RKO (cell line): Measurements from ENCODE around the gene ZBTB9.
"Not testable (repeated sequence)": the region's sequence is repeated elsewhere in the genome, so short reads cannot be mapped to it uniquely, and the experiment has no call there.

Experiments
- DNase-seq: peaks from one replicate; pipeline ENCODE4 v3.0.0-alpha.2; 2016; ENCODE audit warnings: low spot score

Gene ZBTB9

DNA sequence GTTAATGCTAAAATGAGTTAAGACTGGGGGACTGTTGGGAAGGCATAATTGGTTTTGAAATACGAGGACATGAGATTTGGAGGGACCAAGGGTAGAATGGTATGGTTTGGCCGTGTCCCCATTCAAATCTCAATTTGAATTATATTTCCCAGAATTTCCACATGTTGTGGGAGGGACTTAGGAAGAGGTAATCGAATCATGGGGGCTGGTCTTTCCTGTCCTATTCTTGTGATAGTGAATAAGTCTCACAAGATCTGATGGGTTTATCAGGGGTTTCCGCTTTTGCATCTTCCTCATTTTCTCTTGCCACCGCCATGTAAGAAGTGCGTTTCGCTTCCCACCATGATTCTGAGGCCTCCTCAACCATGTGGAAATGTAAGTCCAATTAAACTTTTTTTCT, 12.7 kb downstream of the ZBTB9 start:
- no peak for DNase-seq

DNA sequence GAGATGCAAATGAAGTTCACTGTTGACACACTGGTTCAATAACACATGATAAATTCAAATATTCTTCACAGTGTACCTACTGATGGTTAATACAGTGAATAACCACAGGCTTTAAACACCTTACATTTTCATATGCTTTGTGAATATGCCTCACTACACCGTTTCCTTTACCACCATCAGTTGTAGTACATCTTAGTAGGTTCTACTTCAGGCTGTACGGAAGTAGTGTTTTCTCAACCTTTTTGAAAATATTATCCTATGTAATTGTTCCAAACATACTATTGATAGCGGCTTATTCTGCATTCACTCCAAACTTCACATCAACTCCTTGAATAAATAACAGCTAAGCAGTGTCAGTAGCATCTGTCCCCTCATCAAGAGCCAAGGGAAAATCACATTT, 15.3 kb downstream of the ZBTB9 start:
- no peak for DNase-seq

DNA sequence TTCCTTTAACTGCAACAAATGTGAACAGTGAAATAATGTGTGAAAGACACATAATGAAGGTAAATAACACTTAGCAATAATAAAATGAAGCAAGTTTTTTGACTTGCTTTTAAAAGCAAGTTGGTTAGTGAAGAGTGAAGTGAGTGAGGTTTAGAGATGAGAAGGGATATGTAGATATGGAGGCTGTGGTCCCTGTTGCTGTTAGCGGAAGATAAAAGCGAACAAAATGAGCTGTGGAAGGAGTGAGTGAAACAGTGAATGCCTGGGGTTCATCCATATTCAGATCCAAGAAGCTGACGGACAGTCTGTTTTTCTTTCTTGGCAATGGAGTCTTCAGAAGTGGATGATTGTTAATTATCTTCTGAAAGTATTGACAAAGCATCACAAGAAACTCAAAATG, 23.5 kb downstream of the ZBTB9 start:
- DNase-seq, result no peak

DNA sequence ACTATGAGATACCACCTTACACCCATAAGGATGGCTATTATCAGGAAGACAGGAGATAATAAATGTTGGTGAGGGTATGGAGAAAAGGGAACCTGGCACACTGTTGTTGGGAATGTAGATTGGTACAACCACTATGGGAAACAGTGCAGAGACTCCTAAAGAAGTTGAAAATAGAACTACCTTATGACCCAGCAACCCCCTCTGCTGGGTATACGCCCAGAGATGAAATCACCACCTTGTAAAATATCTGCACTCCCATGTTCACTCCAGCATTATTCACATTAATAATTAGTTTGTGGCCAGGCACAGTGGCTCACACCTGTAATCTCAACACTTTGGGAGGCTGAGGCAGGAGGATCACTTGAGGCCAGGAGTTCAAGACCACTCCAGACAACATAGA, 26.8 kb downstream of the ZBTB9 start:
- peak; percentile 3 for DNase-seq

DNA sequence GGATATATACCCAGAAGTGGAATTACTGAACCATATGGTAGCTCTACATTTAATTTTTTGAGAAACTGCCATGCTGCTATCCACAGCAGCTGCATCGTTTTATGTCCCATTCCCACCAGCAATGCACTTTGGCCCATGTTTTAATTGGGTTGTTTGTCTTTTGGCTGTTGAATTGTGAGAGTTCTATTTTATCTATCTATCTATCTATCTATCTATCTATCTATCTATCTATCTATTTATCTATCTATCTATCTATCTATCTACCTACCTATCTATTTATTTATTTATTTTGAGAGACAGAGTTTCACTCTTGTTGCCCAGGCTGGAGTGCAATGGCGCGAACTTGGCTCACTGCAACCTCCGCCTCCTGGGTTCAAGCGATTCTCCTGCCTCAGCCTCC, 28.2 kb downstream of the ZBTB9 start:
- DNase-seq, result not testable (repeated sequence)

DNA sequence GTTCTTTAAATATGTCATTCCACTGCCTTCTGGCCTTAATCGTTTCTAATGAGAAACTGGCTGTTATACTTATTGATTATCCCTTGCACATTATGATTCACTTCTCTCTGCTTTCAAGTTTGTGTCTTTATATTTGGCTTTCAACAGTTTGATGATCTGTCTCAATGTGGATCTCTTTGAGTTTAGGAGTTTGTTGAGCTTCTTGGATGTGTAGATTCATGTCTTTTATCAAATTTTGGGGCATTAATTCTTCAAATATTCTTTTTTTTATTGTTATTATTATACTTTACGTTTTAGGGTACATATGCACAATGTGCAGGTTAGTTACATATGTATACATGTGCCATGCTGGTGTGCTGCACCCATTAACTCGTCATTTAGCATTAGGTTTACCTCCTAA, 29.3 kb downstream of the ZBTB9 start:
- DNase-seq, result no peak

DNA sequence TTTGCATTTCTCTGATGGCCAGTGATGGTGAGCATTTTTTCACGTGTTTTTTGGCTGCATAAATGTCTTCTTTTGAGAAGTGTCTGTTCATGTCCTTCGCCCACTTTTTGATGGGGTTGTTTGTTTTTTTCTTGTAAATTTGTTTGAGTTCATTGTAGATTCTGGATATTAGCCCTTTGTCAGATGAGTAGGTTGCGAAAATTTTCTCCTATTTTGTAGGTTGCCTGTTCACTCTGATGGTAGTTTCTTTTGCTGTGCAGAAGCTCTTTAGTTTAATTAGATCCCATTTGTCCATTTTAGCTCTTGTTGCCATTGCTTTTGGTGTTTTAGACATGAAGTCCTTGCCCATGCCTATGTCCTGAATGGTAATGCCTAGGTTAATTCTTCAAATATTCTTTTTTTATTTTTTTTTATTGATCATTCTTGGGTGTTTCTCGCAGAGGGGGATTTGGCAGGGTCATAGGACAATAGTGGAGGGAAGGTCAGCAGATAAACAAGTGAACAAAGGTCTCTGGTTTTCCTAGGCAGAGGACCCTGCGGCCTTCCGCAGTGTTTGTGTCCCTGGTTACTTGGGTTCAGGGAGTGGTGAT, 30.4 kb downstream of the ZBTB9 start:
- DNase-seq, result not testable (repeated sequence)

DNA sequence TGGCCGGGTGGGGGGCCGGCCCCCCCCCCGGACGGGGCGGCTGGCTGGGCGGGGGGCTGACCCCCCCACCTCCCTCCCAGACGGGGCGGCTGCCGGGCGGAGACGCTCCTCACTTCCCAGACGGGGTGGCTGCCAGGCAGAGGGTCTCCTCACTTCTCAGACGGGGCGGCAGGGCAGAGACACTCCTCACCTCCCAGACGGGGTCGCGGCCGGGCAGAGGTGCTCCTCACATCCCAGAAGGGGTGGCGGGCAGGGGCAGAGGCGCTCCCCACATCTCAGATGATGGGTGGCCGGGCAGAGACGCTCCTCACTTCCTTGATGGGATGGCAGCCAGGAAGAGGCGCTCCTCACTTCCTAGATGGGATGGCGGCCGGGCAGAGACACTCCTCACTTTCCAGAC, 31.3 kb downstream of the ZBTB9 start:
- not testable (repeated sequence) for DNase-seq

DNA sequence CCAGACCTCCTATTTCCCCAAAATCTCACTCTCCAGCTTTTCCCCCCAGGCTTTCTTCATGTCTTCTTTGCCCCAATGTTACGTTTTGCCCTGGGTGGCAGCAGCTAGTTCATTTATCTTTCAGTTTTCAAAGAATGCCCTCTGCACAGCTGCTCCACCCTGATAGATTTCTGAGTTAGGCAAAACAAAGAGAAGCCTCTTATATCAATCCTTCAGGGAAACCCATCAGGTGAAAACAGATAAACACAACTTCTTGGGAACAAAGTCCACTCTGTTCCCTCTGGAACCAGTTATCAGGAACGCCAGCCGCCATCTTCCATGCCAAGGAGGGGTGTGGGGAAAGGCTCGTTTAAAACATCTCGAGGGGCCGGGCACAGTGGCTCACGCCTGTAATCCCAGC, 34.0 kb downstream of the ZBTB9 start:
- DNase-seq, result no peak

DNA sequence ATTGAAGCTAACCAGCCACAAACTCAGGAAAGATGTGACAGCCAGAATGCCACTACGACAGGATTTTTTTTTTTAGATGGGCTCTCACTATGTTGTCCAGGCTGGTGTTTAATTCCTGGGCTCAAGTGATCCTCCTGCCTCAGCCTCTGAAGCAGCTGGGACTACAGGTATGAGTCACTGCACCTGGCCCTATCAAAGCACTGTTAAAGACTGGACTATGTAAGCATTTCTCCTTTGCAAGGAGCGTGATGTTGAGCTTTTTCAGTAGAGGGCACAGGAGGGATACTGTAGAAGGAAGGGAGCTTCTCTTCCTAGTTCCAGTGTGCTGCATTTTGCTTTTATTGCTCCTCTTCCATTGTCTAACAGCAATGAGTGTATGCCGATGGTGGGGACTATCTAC, 35.8 kb downstream of the ZBTB9 start:
- DNase-seq, result peak; percentile 52

DNA sequence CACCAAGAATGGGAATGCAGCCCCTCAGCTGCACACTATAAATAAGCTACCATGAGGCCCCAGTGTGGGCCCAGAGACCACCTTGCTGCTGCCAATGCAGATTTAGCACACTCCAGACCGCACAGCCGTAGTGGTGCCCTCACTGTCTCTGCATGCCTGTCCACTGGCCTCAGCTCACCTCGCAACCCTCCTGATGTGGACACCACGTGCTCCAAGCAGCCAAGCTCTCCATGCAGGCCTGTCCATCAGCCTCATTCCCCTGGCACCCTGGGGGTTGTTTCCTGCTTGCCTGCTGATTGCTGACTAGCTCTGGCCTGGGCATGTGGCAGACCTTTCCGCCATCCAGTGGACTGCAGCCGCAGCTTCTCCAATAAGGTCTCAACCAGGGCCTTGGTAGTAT, 36.2 kb downstream of the ZBTB9 start:
- DNase-seq, result no peak

DNA sequence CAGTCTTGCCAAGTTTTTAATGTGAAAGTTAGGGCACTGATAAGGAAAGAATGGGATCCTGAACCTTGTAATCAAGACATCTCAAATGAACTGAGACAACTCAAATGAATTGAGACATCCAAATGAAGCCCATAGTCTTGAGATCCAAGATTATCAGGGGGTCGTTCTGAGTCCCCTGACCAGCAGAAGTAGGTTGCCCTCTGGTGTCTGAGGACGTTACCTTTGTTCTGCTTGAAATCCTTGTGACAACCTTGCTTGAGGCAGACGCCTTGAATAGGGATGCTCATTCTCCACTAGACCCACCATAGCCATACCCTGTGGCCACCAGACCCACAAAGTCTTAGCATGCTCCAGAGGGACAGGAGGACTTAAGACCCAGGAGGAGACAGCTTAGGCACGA, 37.7 kb downstream of the ZBTB9 start:
- no peak for DNase-seq

DNA sequence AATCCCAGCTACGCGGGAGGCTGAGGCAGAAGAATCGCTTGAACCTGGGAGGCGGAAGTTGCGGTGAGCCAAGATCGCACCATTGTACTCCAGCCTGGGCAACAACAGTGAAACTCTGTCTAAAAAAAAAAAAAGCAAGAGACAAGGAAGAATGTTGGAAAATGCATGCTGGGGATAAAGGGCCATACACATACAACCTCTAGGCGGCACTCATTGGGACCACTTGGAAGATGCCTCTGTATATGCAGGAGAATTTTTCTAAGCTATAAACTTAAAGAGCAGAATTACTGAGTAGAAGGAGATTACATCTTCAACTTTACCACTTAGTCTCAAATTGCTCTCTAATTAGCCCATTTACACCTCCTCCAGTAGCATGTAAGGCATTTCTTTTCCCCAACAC, 42.8 kb downstream of the ZBTB9 start:
- DNase-seq, result no peak

DNA sequence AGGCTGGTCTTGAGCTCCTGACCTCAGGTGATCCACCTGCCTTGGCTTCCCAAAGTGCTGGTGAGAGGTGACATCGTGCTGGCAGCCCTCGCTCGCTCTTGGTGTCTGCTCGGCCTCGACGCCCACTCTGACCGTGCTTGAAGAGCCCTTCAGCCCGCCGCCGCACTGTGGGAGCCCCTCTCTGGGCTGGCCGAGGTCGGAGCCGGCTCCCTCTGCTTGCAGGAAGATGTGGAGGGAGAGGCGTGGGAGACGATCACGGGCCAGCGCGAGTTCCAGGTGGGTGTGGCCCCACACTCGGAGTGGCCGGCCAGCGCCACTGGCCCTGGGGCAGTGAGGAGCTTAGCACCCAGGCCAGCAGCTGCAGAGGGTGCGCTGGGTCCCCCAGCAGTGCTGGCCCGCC, 48.1 kb downstream of the ZBTB9 start:
- DNase-seq, result no peak

DNA sequence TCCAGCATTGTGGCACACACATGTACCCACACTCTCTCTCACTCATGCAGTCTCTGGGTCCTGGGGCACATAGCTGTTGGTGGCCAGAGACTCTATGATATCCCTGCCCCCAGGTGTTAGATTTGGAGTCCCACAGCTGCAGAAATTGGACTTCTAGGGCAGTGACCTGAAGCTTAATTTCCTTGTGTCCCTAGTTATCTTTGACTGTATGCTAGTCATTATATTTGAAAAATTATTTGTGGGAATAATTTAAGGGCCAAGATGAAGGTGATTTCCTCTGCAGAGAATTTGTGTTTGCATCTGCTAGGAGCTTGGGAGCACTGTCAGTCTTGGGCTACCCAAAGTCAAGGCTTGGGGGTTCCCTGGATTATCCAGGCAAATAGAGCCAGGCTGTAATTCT, 50.1 kb downstream of the ZBTB9 start:
- DNase-seq, result no peak

DNA sequence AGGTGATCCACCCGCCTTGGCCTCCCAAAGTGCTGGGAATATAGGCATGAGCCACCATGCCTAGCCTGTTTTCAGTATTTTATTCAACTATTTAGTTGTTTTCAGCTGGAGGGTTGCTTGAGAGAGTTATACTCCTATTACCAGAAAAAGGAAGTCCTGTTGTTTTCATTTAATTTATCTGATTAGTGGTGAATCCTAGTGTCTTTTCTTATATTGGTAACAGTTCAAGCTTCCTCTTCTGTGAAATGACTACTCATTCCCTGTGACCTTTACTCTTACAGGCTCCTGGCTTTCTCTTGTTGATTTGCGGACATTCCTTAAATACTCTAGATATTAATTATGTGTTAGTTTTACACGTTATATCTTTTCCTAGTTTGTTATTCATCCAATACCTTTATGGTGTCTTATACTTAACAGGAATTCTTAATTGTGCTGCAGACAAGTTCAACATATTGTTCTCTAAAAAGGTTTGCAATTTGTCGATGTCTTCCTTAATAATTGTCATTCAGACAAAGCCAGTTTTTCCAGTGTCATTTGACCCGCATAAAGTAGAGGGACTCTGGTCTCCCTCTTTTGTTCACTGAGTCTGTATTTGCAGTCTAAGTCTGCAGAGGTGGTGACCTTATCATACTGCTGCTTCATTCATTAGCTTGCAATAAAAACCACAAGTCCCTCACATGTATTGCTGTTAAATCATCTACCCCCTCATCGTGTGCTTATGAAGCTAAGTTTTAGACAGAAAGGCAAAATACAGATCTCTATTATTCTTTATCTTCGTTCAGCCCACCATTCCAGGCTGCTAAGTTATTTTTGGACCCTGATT, 51.4 kb downstream of the ZBTB9 start:
- no peak for DNase-seq
